ENCODE measurements around the gene ADAMTSL1. TPM values are rescaled to one million over a fixed set of nuclear protein-coding genes. Genes with fewer than 3 reads are reported as not detected.
"Not testable (repeated sequence)": the region's sequence is repeated elsewhere in the genome, so short reads cannot be mapped to it uniquely, and the experiment has no call there.

The ADAMTSL1 gene
- polyA plus RNA-seq, 1 donor: 3.6 TPM

GRCh38 chr9:18869725-18870124 is 395.8 kb downstream of the ADAMTSL1 start:
- DNase-seq: no peak
- H3K4me1 ChIP-seq (ENCODE audit: control insufficient read depth, insufficient read depth, low read length): no peaks in the 10 kb centered on the region
- H3K9me3 ChIP-seq (ENCODE audit: control insufficient read depth, low read depth, low read length): no peaks in the 10 kb centered on the region
- no peak overlapping the region for H3K4me3 ChIP-seq (ENCODE audit: low read length)
- H3K27ac ChIP-seq (ENCODE audit: low read length): no peak overlapping the region
- H3K27me3 ChIP-seq (ENCODE audit: control insufficient read depth, insufficient read depth, low read length): no peaks in the 10 kb centered on the region
- no peaks in the 10 kb centered on the region for H3K36me3 ChIP-seq (ENCODE audit: control insufficient read depth, insufficient read depth, low read length)

GRCh38 chr9:18874069-18874468 is 400.1 kb downstream of the ADAMTSL1 start:
- Histone ChIP-seq H3K27ac (ENCODE audit: low read length) (no peak overlapping the region), H3K36me3 (ENCODE audit: control insufficient read depth, insufficient read depth, low read length) (no peaks in the 10 kb centered on the region), H3K9me3 (ENCODE audit: control insufficient read depth, low read depth, low read length) (no peaks in the 10 kb centered on the region), H3K4me3 (ENCODE audit: low read length) (no peak overlapping the region), H3K4me1 (ENCODE audit: control insufficient read depth, insufficient read depth, low read length) (no peaks in the 10 kb centered on the region), H3K27me3 (ENCODE audit: control insufficient read depth, insufficient read depth, low read length) (no peaks in the 10 kb centered on the region)
- 100% methylated on average over 3 of the region's 4 CpGs for WGBS (ENCODE audit: insufficient coverage, low lambda C conversion rate)
- no peak for DNase-seq

- not testable (repeated sequence) for H3K9me3 ChIP-seq (ENCODE audit: control insufficient read depth, low read depth, low read length); H3K4me3 ChIP-seq (ENCODE audit: low read length); DNase-seq; H3K27ac ChIP-seq (ENCODE audit: low read length); H3K36me3 ChIP-seq (ENCODE audit: control insufficient read depth, insufficient read depth, low read length); H3K4me1 ChIP-seq (ENCODE audit: control insufficient read depth, insufficient read depth, low read length); H3K27me3 ChIP-seq (ENCODE audit: control insufficient read depth, insufficient read depth, low read length)
Measured at GRCh38 chr9:18874990-18875389, 401.0 kb downstream of the ADAMTSL1 start.

- no peak overlapping the region for H3K27ac ChIP-seq (ENCODE audit: low read length)
- WGBS (ENCODE audit: insufficient coverage, low lambda C conversion rate): no CpG with 5 or more reads among the region's 3 CpGs
Measured at GRCh38 chr9:18877984-18878383, 404.0 kb downstream of the ADAMTSL1 start.

GRCh38 chr9:18881758-18882157 is 407.8 kb downstream of the ADAMTSL1 start:
- DNase-seq: no peak
- no peak overlapping the region for H3K4me3 ChIP-seq (ENCODE audit: low read length)
- H3K4me1 ChIP-seq (ENCODE audit: control insufficient read depth, insufficient read depth, low read length): no peaks in the 10 kb centered on the region
- no peaks in the 10 kb centered on the region for H3K27me3 ChIP-seq (ENCODE audit: control insufficient read depth, insufficient read depth, low read length)
- H3K9me3 ChIP-seq (ENCODE audit: control insufficient read depth, low read depth, low read length): no peaks in the 10 kb centered on the region
- H3K36me3 ChIP-seq (ENCODE audit: control insufficient read depth, insufficient read depth, low read length): no peaks in the 10 kb centered on the region
- H3K27ac ChIP-seq (ENCODE audit: low read length): no peak overlapping the region
- WGBS (ENCODE audit: insufficient coverage, low lambda C conversion rate): no CpG with 5 or more reads among the region's 2 CpGs

More at GRCh38 chr9:18877984-18878383, 404.0 kb downstream of the ADAMTSL1 start:
- no peak for DNase-seq
- no peaks in the 10 kb centered on the region for H3K27me3 ChIP-seq (ENCODE audit: control insufficient read depth, insufficient read depth, low read length)
- no peaks in the 10 kb centered on the region for H3K9me3 ChIP-seq (ENCODE audit: control insufficient read depth, low read depth, low read length)
- no peaks in the 10 kb centered on the region for H3K4me1 ChIP-seq (ENCODE audit: control insufficient read depth, insufficient read depth, low read length)
- no peaks in the 10 kb centered on the region for H3K36me3 ChIP-seq (ENCODE audit: control insufficient read depth, insufficient read depth, low read length)
- no peak overlapping the region for H3K4me3 ChIP-seq (ENCODE audit: low read length)

GRCh38 chr9:18887546-18887945 is 413.6 kb downstream of the ADAMTSL1 start:
- no peak overlapping the region for H3K4me3 ChIP-seq (ENCODE audit: low read length)
- no peaks in the 10 kb centered on the region for H3K9me3 ChIP-seq (ENCODE audit: control insufficient read depth, low read depth, low read length)
- H3K36me3 ChIP-seq (ENCODE audit: control insufficient read depth, insufficient read depth, low read length): no peaks in the 10 kb centered on the region
- DNase-seq: no peak
- no peaks in the 10 kb centered on the region for H3K4me1 ChIP-seq (ENCODE audit: control insufficient read depth, insufficient read depth, low read length)
- no peaks in the 10 kb centered on the region for H3K27me3 ChIP-seq (ENCODE audit: control insufficient read depth, insufficient read depth, low read length)
- H3K27ac ChIP-seq (ENCODE audit: low read length): no peak overlapping the region
- no CpG with 5 or more reads among the region's 1 CpG for WGBS (ENCODE audit: insufficient coverage, low lambda C conversion rate)

- H3K27ac ChIP-seq (ENCODE audit: low read length): no peak overlapping the region
- no peak overlapping the region for H3K4me3 ChIP-seq (ENCODE audit: low read length)
- H3K9me3 ChIP-seq (ENCODE audit: control insufficient read depth, low read depth, low read length): no peaks in the 10 kb centered on the region
- no peaks in the 10 kb centered on the region for H3K36me3 ChIP-seq (ENCODE audit: control insufficient read depth, insufficient read depth, low read length)
- H3K27me3 ChIP-seq (ENCODE audit: control insufficient read depth, insufficient read depth, low read length): no peaks in the 10 kb centered on the region
- WGBS (ENCODE audit: insufficient coverage, low lambda C conversion rate): no CpG with 5 or more reads among the region's 1 CpG
- H3K4me1 ChIP-seq (ENCODE audit: control insufficient read depth, insufficient read depth, low read length): no peaks in the 10 kb centered on the region
- DNase-seq: no peak
Measured at GRCh38 chr9:18888290-18888689, 414.3 kb downstream of the ADAMTSL1 start.

GRCh38 chr9:18889550-18889949 is 415.6 kb downstream of the ADAMTSL1 start:
- H3K27ac ChIP-seq (ENCODE audit: low read length): no peak overlapping the region
- no peak for DNase-seq
- no peak overlapping the region for H3K4me3 ChIP-seq (ENCODE audit: low read length)
- no peaks in the 10 kb centered on the region for H3K36me3 ChIP-seq (ENCODE audit: control insufficient read depth, insufficient read depth, low read length)
- no CpG with 5 or more reads among the region's 12 CpGs for WGBS (ENCODE audit: insufficient coverage, low lambda C conversion rate)
- H3K4me1 ChIP-seq (ENCODE audit: control insufficient read depth, insufficient read depth, low read length): no peaks in the 10 kb centered on the region
- no peaks in the 10 kb centered on the region for H3K27me3 ChIP-seq (ENCODE audit: control insufficient read depth, insufficient read depth, low read length)
- no peaks in the 10 kb centered on the region for H3K9me3 ChIP-seq (ENCODE audit: control insufficient read depth, low read depth, low read length)

GRCh38 chr9:18890372-18890771 is 416.4 kb downstream of the ADAMTSL1 start:
- WGBS (ENCODE audit: insufficient coverage, low lambda C conversion rate): 100% methylated on average over 1 of the region's 4 CpGs
- Histone ChIP-seq H3K4me1 (ENCODE audit: control insufficient read depth, insufficient read depth, low read length) (no peaks in the 10 kb centered on the region), H3K9me3 (ENCODE audit: control insufficient read depth, low read depth, low read length) (no peaks in the 10 kb centered on the region), H3K36me3 (ENCODE audit: control insufficient read depth, insufficient read depth, low read length) (no peaks in the 10 kb centered on the region), H3K27ac (ENCODE audit: low read length) (no peak overlapping the region), H3K4me3 (ENCODE audit: low read length) (no peak overlapping the region), H3K27me3 (ENCODE audit: control insufficient read depth, insufficient read depth, low read length) (no peaks in the 10 kb centered on the region)
- DNase-seq: no peak

- no CpG with 5 or more reads among the region's 5 CpGs for WGBS (ENCODE audit: insufficient coverage, low lambda C conversion rate)
- DNase-seq: no peak
Measured at GRCh38 chr9:18891946-18892670, 418.2 kb downstream of the ADAMTSL1 start.

GRCh38 chr9:18893046-18893445 is 419.1 kb downstream of the ADAMTSL1 start:
- Histone ChIP-seq H3K27me3 (ENCODE audit: control insufficient read depth, insufficient read depth, low read length) (no peaks in the 10 kb centered on the region), H3K36me3 (ENCODE audit: control insufficient read depth, insufficient read depth, low read length) (no peaks in the 10 kb centered on the region), H3K27ac (ENCODE audit: low read length) (no peak overlapping the region), H3K4me3 (ENCODE audit: low read length) (no peak overlapping the region), H3K9me3 (ENCODE audit: control insufficient read depth, low read depth, low read length) (peaks cover 3% of the 10 kb centered on the region), H3K4me1 (ENCODE audit: control insufficient read depth, insufficient read depth, low read length) (no peaks in the 10 kb centered on the region)
- no peak for DNase-seq
- no CpG with 5 or more reads among the region's 4 CpGs for WGBS (ENCODE audit: insufficient coverage, low lambda C conversion rate)

More at GRCh38 chr9:18891946-18892670, 418.2 kb downstream of the ADAMTSL1 start:
- no peak overlapping the region for H3K4me3 ChIP-seq (ENCODE audit: low read length)
- H3K36me3 ChIP-seq (ENCODE audit: control insufficient read depth, insufficient read depth, low read length): no peaks in the 10 kb centered on the region
- H3K9me3 ChIP-seq (ENCODE audit: control insufficient read depth, low read depth, low read length): peaks cover 3% of the 10 kb centered on the region
- H3K27me3 ChIP-seq (ENCODE audit: control insufficient read depth, insufficient read depth, low read length): no peaks in the 10 kb centered on the region
- H3K4me1 ChIP-seq (ENCODE audit: control insufficient read depth, insufficient read depth, low read length): no peaks in the 10 kb centered on the region
- H3K27ac ChIP-seq (ENCODE audit: low read length): no peak overlapping the region

Data from large intestine (tissue), 3 donors.